Measurements from ENCODE around the gene CKMT2. TPM values are rescaled to one million over a fixed set of nuclear protein-coding genes. Genes with fewer than 3 reads are reported as not detected.

CKMT2 gene
- total RNA-seq, 1 donor from 2014 or later = 0.81 TPM

GRCh38 chr5:81305785-81306184 lies 72.7 kb downstream of the CKMT2 start:
- TF ChIP-seq CTCF (IDR thresholded peaks at IDR 0.05; ENCODE audit: partially characterized antibody, unreplicated experiment) = no peak
- DNase-seq = no peak
- H3K4me3 Mint-ChIP-seq (ENCODE audit: unreplicated experiment) = no peak overlapping the region
- no peaks in the 10 kb centered on the region for H3K4me1 Mint-ChIP-seq (ENCODE audit: low read depth, unreplicated experiment)
- no peaks in the 10 kb centered on the region for H3K27me3 Mint-ChIP-seq (ENCODE audit: unreplicated experiment)
- H3K27ac Mint-ChIP-seq (ENCODE audit: unreplicated experiment) = no peak overlapping the region
- H3K36me3 Mint-ChIP-seq (ENCODE audit: unreplicated experiment) = no peaks in the 10 kb centered on the region
- peaks cover 2% of the 10 kb centered on the region for H3K9me3 Mint-ChIP-seq (ENCODE audit: unreplicated experiment)

GRCh38 chr5:81308836-81309235 lies 75.7 kb downstream of the CKMT2 start:
- Mint-ChIP-seq H3K4me1 (ENCODE audit: low read depth, unreplicated experiment) (peaks cover 2% of the 10 kb centered on the region), H3K27me3 (ENCODE audit: unreplicated experiment) (peaks cover under 1% of the 10 kb centered on the region), H3K4me3 (ENCODE audit: unreplicated experiment) (no peak overlapping the region), H3K27ac (ENCODE audit: unreplicated experiment) (no peak overlapping the region), H3K36me3 (ENCODE audit: unreplicated experiment) (no peaks in the 10 kb centered on the region), H3K9me3 (ENCODE audit: unreplicated experiment) (no peaks in the 10 kb centered on the region)
- no peak for TF ChIP-seq CTCF (IDR thresholded peaks at IDR 0.05; ENCODE audit: partially characterized antibody, unreplicated experiment)
- DNase-seq = no peak

GRCh38 chr5:81310402-81311063 lies 77.4 kb downstream of the CKMT2 start:
- no peak overlapping the region for H3K27ac Mint-ChIP-seq (ENCODE audit: unreplicated experiment)

GRCh38 chr5:81313278-81313677 lies 80.2 kb downstream of the CKMT2 start:
- Mint-ChIP-seq H3K9me3 (ENCODE audit: unreplicated experiment) (no peaks in the 10 kb centered on the region), H3K36me3 (ENCODE audit: unreplicated experiment) (no peaks in the 10 kb centered on the region), H3K4me1 (ENCODE audit: low read depth, unreplicated experiment) (peaks cover 2% of the 10 kb centered on the region), H3K27me3 (ENCODE audit: unreplicated experiment) (peaks cover 1% of the 10 kb centered on the region), H3K27ac (ENCODE audit: unreplicated experiment) (no peak overlapping the region), H3K4me3 (ENCODE audit: unreplicated experiment) (no peak overlapping the region)
- no peak for TF ChIP-seq CTCF (IDR thresholded peaks at IDR 0.05; ENCODE audit: partially characterized antibody, unreplicated experiment)
- DNase-seq = no peak

More at GRCh38 chr5:81310402-81311063, 77.4 kb downstream of the CKMT2 start:
- TF ChIP-seq CTCF (IDR thresholded peaks at IDR 0.05; ENCODE audit: partially characterized antibody, unreplicated experiment) = no peak
- DNase-seq = no peak
- Mint-ChIP-seq H3K27me3 (ENCODE audit: unreplicated experiment) (peaks cover 1% of the 10 kb centered on the region), H3K36me3 (ENCODE audit: unreplicated experiment) (no peaks in the 10 kb centered on the region), H3K4me3 (ENCODE audit: unreplicated experiment) (no peak overlapping the region), H3K9me3 (ENCODE audit: unreplicated experiment) (no peaks in the 10 kb centered on the region), H3K4me1 (ENCODE audit: low read depth, unreplicated experiment) (peaks cover 2% of the 10 kb centered on the region)

- Mint-ChIP-seq H3K27ac (ENCODE audit: unreplicated experiment) (no peak overlapping the region), H3K27me3 (ENCODE audit: unreplicated experiment) (peaks cover 1% of the 10 kb centered on the region), H3K36me3 (ENCODE audit: unreplicated experiment) (no peaks in the 10 kb centered on the region), H3K9me3 (ENCODE audit: unreplicated experiment) (no peaks in the 10 kb centered on the region), H3K4me3 (ENCODE audit: unreplicated experiment) (no peak overlapping the region), H3K4me1 (ENCODE audit: low read depth, unreplicated experiment) (peaks cover 2% of the 10 kb centered on the region)
- DNase-seq = no peak
- no peak for TF ChIP-seq CTCF (IDR thresholded peaks at IDR 0.05; ENCODE audit: partially characterized antibody, unreplicated experiment)
Measured at GRCh38 chr5:81313686-81314085, 80.6 kb downstream of the CKMT2 start.
